ENCODE data around the gene URB1.
"Not testable (repeated sequence)": the region's sequence is repeated elsewhere in the genome, so short reads cannot be mapped to it uniquely, and the experiment has no call there.

URB1 gene

DNA sequence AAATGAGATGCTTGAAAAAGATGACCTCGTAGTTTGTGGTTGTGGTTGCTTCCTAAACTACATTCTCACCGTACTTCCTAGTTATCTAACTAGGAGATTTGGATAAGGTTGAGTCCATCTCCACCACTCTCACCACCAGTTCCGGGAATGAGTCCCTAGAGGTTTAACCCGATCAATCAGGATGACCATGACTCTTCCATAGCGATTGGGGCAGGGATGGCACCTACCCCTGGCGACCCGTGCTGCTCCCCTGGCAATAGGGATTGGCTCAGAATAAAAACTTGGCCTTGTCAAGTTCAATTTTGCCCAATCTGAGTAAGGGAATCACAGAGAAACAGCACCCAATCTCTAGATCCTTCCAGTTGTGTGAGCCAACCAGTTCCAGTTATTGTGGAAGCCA, 111.3 kb downstream of the URB1 start:
- DNase-seq, result no peak

DNA sequence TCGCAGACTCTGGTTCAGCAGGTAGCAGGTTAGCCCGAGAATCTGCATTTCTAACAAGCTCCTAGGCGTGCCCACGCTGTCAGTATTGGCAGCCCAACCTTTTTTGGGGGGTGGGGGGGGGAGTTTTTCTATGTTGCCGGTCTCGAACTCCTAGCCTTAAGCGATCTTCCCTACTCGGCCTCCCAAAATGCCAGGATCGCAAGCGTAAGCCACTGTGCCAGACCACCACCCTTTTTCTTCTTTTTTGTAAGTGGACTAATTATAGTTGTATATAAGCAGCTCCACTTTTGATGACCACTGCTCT, 113.5 kb downstream of the URB1 start:
- no peak for DNase-seq

GRCh38 chr21:32278518-32279376, 114.1 kb downstream of the URB1 start, which contains the start of gene MIS18A:
MIS18A (minus strand) TSS chr21:32279049; CDS start chr21:32279014, 35 bp downstream.
- DNase-seq, result peak; percentile 88

GRCh38 chr21:32278103-32278502, 114.7 kb downstream of the URB1 start:
- DNase-seq, result no peak

- DNase-seq, result no peak
Measured at GRCh38 chr21:32276671-32277070, 116.1 kb downstream of the URB1 start.

GRCh38 chr21:32270748-32271147, 122.1 kb downstream of the URB1 start:
- DNase-seq, result no peak

GRCh38 chr21:32265321-32265720, 127.5 kb downstream of the URB1 start:
- not testable (repeated sequence) for DNase-seq

- no peak for DNase-seq
Measured at GRCh38 chr21:32261929-32262328, 130.9 kb downstream of the URB1 start.

All from NCI-H2029 treated with DMSO at 0.1 percent for 48 hours (cell line).